SKM-1 treated with dmso at 0.1 percent for 144 hours (cell line): ENCODE data around the gene CADPS.
"Not testable (repeated sequence)": the region's sequence is repeated elsewhere in the genome, so short reads cannot be mapped to it uniquely, and the experiment has no call there.

Experiments
- DNase-seq: peaks from one replicate; lab custom pipeline; 2025; ENCODE audit not compliant: unreplicated experiment; lab: John Stamatoyannopoulos, UW

Gene CADPS

DNA sequence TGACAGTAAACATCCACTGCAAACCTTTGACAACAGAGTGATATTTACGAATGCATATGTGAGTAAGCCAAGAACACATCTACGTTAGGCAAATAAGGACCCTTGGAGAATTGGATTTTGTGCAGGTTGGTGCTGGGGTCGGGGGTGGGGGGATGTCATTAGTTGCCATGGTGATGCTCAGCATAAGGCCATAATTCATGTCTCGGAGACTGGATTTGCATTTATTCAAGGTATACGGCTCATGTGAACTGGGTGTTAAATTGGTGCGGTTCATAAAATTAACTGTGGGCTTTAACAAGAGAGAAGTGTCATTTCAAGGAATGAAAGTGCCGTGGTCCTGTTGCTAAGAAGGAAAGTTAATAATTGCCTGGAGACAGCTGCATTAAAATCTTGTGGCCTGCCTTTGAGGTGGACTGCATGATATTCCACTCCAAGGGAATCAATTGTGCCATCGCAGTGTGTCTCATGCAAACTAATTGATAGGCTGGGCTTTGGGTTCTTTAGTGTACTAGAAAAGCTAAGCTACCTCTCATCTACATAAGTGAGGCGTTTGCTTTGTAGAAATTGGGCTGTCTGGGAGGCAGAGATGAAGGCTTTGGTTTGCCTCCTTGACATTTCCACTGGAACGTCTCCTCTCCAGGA lies 273.0 kb downstream of the CADPS start:
- DNase-seq, result no peak

DNA sequence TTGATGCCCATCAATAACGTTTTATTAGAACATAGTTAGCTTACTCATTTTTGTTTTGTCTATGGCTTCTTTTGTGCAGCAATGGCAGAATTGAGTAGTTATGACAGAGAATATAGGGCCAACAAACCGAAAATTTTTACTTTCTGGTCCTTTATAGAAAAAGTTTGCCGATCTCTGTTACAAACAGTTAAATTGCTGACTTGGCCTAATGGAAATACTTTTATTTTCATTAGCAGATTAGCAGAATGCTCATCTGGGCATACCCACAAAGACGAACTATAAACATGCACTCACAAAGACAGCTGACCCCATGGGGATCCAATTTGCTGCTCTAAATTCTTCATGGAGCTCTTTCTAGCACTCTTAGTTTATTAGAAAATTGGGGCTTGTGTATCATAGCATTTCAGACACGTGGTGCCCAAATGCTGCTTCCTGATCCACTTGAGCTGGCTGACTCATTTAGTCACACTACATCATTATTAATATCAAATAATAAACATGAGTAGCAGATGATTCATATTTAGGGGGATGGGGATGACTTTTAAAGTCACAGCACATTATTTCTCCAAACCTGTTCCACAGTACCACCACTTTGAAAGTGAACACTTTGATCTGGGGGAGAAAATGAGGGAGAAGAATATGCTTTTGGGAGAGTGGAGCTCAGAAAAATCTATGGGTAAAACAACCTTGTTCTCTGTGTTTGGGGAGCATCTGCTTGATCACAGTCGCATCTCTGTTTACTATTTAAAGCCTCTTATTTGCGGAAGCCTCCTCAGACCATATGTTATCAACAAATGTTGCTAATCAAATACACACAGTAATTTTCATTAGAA lies 273.8 kb downstream of the CADPS start:
- no peak for DNase-seq

DNA sequence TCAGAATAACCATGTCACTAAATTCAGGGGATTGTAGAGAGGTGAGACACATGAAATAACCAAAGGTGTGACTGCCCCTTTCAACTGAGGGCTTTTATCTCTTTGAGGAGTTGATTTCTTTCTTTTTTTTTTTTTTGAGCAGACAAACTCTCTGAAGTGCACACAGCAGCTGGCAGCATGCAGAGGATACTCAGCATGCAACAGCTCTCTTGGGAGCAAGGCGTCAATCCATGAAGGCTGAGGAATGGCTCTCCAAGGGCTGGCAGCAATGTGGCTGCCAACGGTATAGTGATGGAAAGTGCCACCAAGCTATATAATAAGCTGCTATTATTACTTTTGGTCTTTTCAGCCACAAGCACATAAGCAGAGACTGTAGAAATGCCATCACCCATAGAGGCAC lies 275.2 kb downstream of the CADPS start:
- DNase-seq, result no peak

DNA sequence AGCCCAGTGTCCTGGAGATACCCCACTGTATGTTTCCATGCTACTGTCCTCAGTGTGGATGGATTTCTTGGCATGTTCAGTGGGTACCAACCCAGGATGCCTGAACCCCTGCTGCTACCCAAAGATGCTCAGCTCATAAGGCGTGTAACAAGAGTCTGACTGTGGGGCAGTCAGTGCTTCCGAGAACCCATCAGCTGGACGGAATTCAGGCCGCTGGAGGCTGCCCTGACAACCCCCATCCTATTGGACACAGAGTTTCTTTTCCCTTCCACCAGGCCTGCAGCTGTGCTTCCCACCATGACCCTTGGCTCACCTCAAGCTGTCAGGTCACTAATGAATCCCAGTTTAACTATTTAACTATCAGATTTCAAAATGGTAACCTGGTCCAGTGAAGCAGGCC lies 277.7 kb downstream of the CADPS start:
- DNase-seq, result no peak

GRCh38 chr3:62592408-62592807 lies 282.8 kb downstream of the CADPS start:
- DNase-seq, result no peak

DNA sequence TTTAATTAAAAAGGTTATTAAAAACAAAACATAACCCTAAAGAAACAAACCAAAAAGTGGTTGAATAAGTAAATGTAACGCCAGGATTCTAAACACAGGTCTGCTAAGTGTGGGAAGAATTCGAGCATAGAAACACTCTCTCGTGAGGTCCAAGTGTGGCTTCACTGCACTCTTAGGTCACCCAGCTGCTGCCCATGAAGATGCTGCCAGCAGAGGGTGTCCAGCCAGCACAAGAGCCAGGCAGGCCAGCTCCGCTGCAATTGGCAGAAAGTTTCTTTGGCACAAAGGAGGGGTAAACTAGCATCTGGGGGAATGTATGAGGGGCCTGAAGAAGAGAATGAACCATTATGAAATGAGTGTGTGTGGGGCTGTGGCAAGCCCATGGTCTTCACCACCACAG lies 286.1 kb downstream of the CADPS start:
- no peak for DNase-seq

DNA sequence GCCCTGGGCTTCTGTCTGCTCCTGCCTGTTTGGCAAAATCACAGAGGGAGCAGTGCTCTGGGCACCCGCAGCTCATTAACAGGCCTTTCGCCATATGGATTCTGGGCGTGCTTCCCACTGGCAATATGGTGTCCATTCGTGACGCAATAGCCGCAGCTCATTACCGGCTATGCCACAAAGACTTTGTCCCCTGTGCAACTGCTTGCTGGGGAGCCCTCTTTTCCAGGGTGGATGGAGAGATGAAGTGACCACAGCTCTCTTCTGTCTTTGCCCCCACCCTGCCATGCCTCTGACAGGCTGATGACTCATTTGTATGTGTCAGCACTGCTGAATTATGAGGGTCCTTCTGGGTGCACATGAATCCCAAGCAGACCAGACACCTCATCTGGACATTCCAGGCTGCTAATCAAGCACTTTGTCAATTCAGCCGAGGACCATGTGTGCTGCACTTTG lies 287.6 kb downstream of the CADPS start:
- DNase-seq, result no peak

- DNase-seq, result no peak
These were observed 288.0 kb downstream of the CADPS start for GRCh38 chr3:62587169-62587568.

DNA sequence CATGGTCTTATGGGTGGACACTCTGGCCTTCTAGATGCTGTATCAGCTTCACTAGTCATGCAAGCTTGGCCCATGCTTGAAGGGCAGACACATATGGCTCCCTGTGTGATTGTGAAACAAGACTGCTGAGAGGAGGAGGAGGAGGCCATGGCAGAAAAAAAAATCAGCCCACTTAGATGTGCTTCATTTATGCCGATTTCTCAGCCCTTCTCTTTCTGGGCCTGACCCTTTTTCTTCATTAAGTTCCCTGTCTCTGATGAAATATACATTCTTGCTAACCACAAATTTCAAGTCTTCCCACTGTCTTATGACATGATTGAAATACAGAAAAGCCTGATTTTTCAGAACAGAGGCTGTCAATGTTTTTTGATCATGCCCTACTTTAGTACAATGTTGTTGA lies 288.9 kb downstream of the CADPS start:
- no peak for DNase-seq

GRCh38 chr3:62585861-62586260 lies 289.4 kb downstream of the CADPS start:
- DNase-seq, result no peak

- DNase-seq, result no peak
These were observed 290.6 kb downstream of the CADPS start for GRCh38 chr3:62584636-62585035.

GRCh38 chr3:62582495-62583172 lies 292.6 kb downstream of the CADPS start:
- DNase-seq, result no peak

DNA sequence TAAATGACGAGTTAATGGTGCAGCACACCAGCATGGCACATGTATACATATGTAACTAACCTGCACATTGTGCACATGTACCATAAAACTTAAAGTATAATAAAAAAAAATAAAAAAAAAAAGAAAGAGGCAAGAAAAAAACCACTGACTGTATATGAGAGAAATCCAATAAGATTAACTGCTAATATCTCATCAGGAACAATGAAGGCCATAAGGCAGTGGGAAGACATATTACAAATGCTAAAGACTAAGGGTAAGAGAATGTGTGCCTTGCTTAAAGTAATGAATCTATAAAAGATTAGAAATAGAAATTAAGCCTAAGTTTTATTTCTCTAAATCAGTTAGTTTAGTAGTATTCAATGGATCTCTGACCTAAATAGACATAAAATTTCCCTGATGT lies 294.7 kb downstream of the CADPS start:
- not testable (repeated sequence) for DNase-seq

DNA sequence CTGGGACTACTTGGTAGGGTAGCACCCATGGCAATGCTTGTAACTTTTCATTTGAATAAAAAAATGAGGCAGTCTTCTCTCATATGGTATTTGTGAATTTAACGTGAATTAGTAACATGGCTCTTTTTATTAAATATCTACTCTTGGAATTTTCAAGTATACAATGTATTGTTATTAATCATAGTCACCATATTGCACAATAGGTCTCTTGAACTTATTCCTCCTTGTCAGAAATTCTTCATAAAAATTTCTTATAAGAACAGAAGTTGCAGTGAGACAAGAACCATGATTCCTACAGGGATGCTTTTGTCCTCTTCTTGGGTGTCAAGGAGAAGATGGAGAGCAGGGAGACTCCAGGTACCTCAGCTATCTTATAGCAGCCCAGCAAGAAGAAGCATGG lies 298.1 kb downstream of the CADPS start:
- no peak for DNase-seq

- no peak for DNase-seq
These were observed 300.8 kb downstream of the CADPS start for GRCh38 chr3:62574266-62574898.

GRCh38 chr3:62571916-62572315 lies 303.3 kb downstream of the CADPS start:
- no peak for DNase-seq

- DNase-seq, result no peak
These were observed 304.3 kb downstream of the CADPS start for GRCh38 chr3:62570888-62571287.

GRCh38 chr3:62569609-62570008 lies 305.6 kb downstream of the CADPS start:
- no peak for DNase-seq

DNA sequence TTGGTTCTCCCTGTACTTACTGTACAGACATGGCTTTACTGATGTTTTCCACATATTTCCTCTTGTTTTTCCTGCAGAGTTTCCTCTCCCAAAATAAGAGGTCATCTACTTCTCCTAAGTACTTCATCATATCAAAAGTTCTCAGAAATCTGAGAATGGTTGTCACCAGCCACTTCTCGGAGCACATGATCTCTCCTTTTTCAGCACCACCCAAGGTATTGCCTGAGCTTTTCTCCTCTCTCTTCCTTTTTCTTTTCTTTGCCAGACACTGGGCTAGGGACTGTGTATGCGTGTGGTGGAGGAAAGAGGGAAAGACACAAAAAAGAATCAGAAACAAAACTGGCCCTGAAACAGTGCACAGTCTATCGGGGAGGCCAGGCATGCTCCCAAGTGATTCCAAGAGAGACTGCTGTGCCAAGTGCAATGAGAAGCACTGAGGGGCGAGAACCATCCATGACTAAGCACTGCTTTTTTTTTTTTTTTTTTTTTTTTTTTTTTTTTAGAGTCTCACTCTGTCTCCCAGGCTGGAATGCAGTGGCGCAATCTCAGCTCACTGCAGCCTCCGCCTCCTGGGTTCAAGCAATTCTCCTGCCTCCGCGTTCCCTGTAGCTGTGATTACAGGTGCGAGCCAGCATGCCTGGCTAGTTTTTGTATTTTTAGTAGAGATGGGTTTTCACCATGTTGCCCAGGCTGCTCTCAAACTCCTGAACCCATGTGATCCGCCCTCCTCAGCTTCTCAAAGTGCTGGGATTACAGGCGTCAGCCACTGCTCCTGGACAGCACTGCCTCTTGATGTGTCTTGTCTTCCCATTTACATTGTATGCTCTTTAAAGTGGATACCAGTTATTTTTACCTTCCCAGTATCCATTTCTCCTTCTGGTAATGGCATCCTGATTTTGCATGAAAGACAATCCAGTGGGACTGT lies 307.9 kb downstream of the CADPS start:
- no peak for DNase-seq

- no peak for DNase-seq
These were observed 309.1 kb downstream of the CADPS start for GRCh38 chr3:62566022-62566557.
